Duodenal mucosa (tissue), 2 donors: ENCODE data around the gene OPN4.

Experiments
- H3K27ac ChIP-seq: one replicate; pipeline ENCODE4 v1.7.0; 2013; ENCODE audit warnings: low read depth, low read length
- H3K27me3 ChIP-seq, 2 donors: one replicate each; pipeline ENCODE4 v1.7.0; 2013; ENCODE audit warnings: low read length in 2 of 2, control low read depth in 1 of 2; ENCODE audit not compliant: insufficient read depth in 2 of 2, control insufficient read depth in 1 of 2
- H3K36me3 ChIP-seq, 2 donors: one replicate each; pipeline ENCODE4 v1.7.0; 2013; ENCODE audit warnings: low read length in 2 of 2, control low read depth in 1 of 2; ENCODE audit not compliant: insufficient read depth in 2 of 2, control insufficient read depth in 1 of 2
- H3K4me1 ChIP-seq, 2 donors: one replicate each; pipeline ENCODE4 v1.7.0; 2013; ENCODE audit warnings: low read length in 2 of 2, control low read depth in 1 of 2; ENCODE audit not compliant: insufficient read depth in 2 of 2, control insufficient read depth in 1 of 2
- H3K4me3 ChIP-seq, 2 donors: one replicate each; pipeline ENCODE4 v1.7.0; 2013; ENCODE audit warnings: low read length in 2 of 2, low read depth in 1 of 2
- H3K9ac ChIP-seq, 2 donors: one replicate each; pipeline ENCODE4 v1.7.0; 2013; ENCODE audit warnings: low read length in 2 of 2, low read depth in 1 of 2
- H3K9me3 ChIP-seq, 2 donors: one replicate each; pipeline ENCODE4 v1.7.0; 2013; ENCODE audit warnings: low read length in 2 of 2, control low read depth in 1 of 2; ENCODE audit not compliant: control insufficient read depth in 1 of 2

The OPN4 gene

DNA sequence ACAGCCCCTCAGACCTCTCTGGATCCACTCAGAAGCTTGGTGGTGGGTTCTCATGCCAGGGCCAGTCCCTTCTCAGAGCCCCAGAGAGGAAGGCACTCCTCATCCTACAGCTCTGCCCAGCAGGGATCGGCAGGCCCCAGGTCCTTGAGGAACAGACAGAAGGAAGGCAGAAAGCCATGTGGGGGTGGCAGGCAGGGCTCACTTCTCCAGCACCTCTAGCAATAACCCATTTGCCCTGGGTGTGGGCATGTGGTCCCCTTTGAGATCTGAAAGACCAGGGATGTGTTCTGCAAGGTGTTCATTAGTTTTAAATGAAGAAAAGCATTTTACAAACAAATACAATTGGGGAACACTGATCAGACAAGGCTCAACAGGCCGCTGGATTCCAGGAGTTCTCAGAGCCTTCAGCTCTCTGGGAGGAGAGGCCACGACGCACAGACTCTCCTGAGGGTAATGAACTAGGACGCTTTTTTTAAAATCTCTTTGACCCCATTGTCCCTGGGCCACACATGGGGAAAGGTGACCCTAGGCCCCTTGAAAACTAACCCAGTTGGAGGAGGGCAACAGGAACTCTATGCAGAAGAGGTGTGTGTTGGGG lies 54.5 kb downstream of the OPN4 start:
- H3K27me3 ChIP-seq = no peaks in the 10 kb centered on the region
- H3K9me3 ChIP-seq = no peaks in the 10 kb centered on the region
- no peak overlapping the region for H3K27ac ChIP-seq
- no peaks in the 10 kb centered on the region for H3K36me3 ChIP-seq
- no peak overlapping the region for H3K4me3 ChIP-seq
- H3K4me1 ChIP-seq = peaks cover 10 to 11% of the 10 kb centered on the region in 2 donors
- H3K9ac ChIP-seq = no peak overlapping the region

DNA sequence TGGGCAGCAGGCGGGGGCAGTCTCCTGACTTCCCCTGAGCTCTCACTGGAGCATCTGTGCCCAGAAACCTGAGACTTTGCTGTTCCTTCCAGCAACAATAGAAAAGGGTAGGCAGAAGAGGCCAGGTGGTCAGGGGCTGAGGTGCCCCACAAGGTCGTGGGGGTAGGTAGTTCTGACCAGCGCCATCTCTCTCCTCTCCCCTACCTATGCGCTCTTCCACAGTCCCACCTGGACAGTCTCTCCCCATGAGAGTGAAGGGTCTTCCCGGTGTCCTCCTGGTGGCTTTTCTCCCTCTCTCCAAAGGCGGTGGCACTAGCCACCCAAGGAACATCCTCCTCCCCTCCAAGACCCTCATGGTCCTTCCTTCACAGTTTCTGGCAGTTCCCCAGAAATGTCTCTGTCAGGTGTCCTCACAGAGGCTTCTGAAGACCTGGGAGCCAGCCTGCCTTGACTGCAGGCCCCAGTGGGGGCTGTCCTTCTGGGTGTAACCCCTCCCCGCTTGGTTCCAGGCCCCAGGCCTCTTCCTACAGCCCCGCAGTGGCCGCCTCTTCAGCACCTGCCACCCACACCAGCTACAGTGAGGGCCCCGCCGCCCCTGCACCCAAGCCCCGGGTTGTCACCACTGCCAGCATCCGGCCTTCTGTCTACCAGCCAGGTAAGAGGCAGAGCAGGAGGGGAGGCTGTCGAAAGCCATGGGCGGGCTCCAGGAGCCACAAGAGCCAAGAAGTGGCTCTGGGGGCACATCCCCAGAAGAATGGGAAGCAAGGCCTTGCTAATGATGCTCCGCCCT lies 55.2 kb downstream of the OPN4 start:
- Histone ChIP-seq H3K27ac (no peak overlapping the region), H3K4me3 (no peak overlapping the region), H3K4me1 (peaks cover 10 to 11% of the 10 kb centered on the region in 2 donors), H3K9me3 (no peaks in the 10 kb centered on the region), H3K9ac (no peak overlapping the region), H3K36me3 (no peaks in the 10 kb centered on the region), H3K27me3 (no peaks in the 10 kb centered on the region)

DNA sequence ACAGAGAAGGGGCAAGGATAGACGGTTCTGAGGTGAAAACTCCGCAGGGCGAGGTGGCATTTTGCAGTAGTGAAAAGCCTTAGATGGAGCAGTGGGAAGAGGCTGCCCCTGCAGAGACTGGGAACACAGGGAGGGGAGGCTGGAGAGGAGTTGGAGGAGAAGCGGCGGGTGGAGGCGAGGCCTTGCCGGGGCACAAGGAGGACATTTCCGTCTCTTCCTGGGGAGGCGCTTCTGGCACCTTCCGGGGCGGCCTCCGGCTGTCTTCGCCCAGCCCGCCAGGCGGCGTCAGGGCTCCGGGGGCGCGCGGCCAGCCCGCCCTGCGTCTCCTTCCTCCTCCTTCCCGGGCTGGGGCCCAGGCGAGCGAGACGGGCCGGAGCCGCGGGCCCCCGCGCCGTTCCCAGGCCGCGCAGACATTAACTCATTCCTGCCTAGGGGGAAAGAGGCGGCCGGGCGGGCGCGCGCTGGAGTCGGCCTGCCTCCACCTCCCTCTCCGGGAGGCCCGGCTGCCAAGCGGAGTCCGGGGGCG lies 56.7 kb downstream of the OPN4 start:
- H3K36me3 ChIP-seq = no peaks in the 10 kb centered on the region
- H3K4me3 ChIP-seq = peak overlapping the region; percentile 62 to 82
- H3K4me1 ChIP-seq = peaks cover 10 to 11% of the 10 kb centered on the region in 2 donors
- no peaks in the 10 kb centered on the region for H3K9me3 ChIP-seq
- peak overlapping the region; percentile 77 for H3K27ac ChIP-seq
- peak overlapping the region; percentile 55 to 70 for H3K9ac ChIP-seq
- no peaks in the 10 kb centered on the region for H3K27me3 ChIP-seq

DNA sequence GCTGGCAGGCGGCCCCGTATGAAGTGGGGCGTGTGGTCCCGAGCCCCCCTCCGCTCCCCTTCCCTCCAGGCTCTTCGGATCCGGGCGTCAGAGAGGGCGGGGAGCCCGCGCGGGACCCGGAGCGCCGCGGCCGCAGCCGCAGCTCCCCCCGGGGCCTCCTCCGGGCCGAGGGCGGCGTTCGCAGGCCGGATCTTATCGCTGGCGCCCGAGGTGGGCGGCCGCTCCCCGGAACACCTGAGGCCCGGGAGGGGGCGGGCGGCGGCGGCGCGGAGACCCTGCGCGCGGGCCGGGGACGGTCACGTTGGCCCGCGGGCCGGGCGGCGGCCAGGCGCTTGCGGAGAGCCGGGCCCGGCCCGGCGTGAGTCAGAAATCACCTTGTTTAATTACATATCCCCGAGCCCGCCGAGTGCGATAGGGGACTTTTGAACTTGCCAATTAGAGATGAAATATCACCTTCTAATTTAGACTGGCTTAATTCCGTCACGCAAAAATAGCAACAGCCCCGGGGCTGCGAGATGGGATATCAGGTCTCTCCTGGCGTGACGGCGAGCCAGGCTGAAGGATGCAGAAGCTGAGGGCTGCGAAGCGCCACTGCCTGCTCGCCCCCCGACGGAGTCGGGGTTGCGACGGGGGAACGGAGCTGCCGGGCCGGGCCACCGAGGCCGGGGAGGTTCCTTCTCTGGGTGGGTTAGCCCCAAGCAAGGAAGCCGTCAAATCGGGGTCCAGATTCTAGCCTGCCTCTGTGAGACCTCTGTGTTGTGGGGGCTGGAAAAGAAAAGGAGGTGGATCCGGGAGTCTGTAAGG lies 57.4 kb downstream of the OPN4 start:
- Histone ChIP-seq H3K4me3 (peak overlapping the region; percentile 68 to 82), H3K27ac (peak overlapping the region; percentile 77), H3K36me3 (no peaks in the 10 kb centered on the region), H3K9ac (peak overlapping the region; percentile 70 to 84), H3K9me3 (no peaks in the 10 kb centered on the region), H3K27me3 (no peaks in the 10 kb centered on the region), H3K4me1 (peaks cover 10 to 11% of the 10 kb centered on the region in 2 donors)

DNA sequence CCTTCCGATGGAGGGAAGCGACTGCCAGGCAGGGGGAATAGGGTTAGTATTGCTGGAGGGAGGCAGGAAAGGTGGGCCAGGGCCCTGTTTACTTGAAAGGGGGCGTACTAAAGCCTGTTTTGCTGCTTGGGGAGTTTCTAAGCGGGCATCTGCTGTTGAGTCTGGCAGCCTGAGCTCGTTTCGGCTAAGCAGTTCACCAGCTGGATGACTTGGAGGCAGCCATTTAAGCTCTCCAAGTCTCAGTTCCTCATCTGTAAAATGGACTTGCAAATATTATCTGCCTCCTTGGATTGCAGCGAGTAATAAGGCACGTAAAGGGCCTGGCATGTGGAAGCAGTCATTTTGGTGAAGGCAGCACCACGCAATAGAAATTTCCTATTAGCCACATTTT lies 58.0 kb downstream of the OPN4 start:
- H3K4me1 ChIP-seq = peaks cover 10 to 11% of the 10 kb centered on the region in 2 donors
- no peaks in the 10 kb centered on the region for H3K27me3 ChIP-seq
- H3K9ac ChIP-seq = peak overlapping the region; percentile 51 to 84

DNA sequence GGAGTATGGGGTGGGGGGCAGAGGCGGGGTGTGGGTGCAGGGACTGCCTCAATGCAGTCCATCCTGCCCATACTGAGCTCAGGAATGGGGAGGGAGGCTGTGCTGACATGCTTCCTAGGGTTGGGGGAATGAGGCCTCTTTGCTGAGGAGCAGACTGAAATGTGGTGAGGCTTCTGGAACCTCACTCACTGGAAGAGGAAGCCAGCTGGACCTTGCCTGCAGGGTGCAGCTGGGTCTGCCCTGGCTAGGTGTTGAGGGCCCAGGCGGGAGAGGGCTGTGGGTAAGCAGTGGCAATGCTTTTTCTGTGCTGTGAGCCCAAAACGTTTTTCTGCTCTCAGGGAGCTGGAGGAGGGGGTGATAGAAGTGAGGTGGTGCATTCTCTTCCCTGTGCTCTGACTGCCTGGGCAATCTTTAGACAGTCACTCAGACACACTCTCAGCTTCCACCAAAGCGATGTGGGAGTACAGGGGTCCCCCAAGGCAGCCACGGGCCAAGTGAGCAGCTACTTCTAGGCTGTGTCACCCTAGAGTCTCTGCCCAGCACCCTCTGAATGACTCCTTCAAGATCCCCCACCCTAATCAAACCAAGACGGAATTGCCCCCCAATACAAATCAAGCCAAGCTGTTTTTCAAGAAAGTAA lies 60.9 kb downstream of the OPN4 start:
- no peaks in the 10 kb centered on the region for H3K9me3 ChIP-seq
- no peak overlapping the region for H3K4me3 ChIP-seq
- H3K27ac ChIP-seq = no peak overlapping the region
- H3K36me3 ChIP-seq = no peaks in the 10 kb centered on the region
- H3K9ac ChIP-seq = no peak overlapping the region
- H3K27me3 ChIP-seq = no peaks in the 10 kb centered on the region
- peaks cover 10 to 11% of the 10 kb centered on the region in 2 donors for H3K4me1 ChIP-seq

More for the DNA sequence above, 58.0 kb downstream of the OPN4 start:
- H3K4me3 ChIP-seq = peak overlapping the region; percentile 68 to 82
- no peaks in the 10 kb centered on the region for H3K36me3 ChIP-seq
- H3K27ac ChIP-seq = peak overlapping the region; percentile 74
- H3K9me3 ChIP-seq = no peaks in the 10 kb centered on the region

DNA sequence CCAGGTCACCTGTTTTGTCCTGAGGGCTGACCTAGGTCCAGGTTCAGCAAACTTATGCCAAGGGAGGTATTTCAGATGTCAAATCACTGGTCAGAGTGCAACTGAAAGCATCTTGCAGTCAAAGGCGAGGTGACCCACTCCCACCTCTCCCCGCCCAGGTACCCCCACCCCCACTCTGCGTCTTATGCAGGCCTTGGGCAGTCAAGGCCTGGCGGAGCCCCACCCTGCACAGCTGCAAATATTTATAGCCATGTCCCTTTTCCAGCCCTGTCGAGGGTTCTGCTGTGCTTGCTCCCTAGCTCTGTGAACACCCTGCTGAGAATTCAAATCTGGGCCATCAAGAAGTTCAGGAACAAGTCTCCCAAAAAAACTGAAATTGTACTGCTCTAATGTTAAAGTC lies 61.5 kb downstream of the OPN4 start:
- Histone ChIP-seq H3K27ac (no peak overlapping the region), H3K9ac (no peak overlapping the region), H3K4me1 (peaks cover 8% of the 10 kb centered on the region in 2 donors), H3K9me3 (no peaks in the 10 kb centered on the region), H3K4me3 (no peak overlapping the region), H3K27me3 (no peaks in the 10 kb centered on the region), H3K36me3 (no peaks in the 10 kb centered on the region)
